HepG2 (cell line): ENCODE data around the gene VAMP8. TPM values are rescaled to one million over a fixed set of nuclear protein-coding genes. Genes with fewer than 3 reads are reported as not detected.

Experiments
- CHCHD3 ChIP-seq: sonication (generic); formaldehyde crosslinking; IDR thresholded peaks from 2 replicates; pipeline ENCODE4 v1.8.0; 2022; ENCODE audit warnings: mild to moderate bottlenecking, missing genetic modification reagents, moderate library complexity
- FOSL2 ChIP-seq: sonication (generic); formaldehyde crosslinking; IDR thresholded peaks from 2 replicates; pipeline ENCODE4 v1.4.0; 2020; ENCODE audit warnings: missing genetic modification reagents
- HMG20A ChIP-seq: IDR thresholded peaks from 2 replicates; pipeline ENCODE4 v1.6.1; 2016; ENCODE audit warnings: borderline replicate concordance
- NONO ChIP-seq, 2 experiments: fragments of 450-650 bp in 1 of 2; sonication (generic) in 1 of 2; formaldehyde crosslinking in 1 of 2; IDR thresholded peaks in 1 of 2; conservative IDR thresholded peaks in 1 of 2; 2 replicates each; pipeline versions ENCODE4 v1.6.1 to v1.8.0; 2017 to 2022; ENCODE audit warnings: mild to moderate bottlenecking in 1 of 2, missing genetic modification reagents in 1 of 2, moderate library complexity in 1 of 2
- TCF7 ChIP-seq: sonication (generic); IDR thresholded peaks from 2 replicates; pipeline ENCODE4 v1.6.1; 2016; ENCODE audit warnings: antibody characterized with exemption, low read depth
- ZBTB1 ChIP-seq: sonication (generic); formaldehyde crosslinking; IDR thresholded peaks from 2 replicates; pipeline ENCODE4 v1.4.0; 2020; ENCODE audit warnings: missing genetic modification reagents, borderline replicate concordance
- ZBTB3 ChIP-seq: sonication (generic); formaldehyde crosslinking; IDR thresholded peaks from 2 replicates; pipeline ENCODE4 v1.4.0; 2020; ENCODE audit warnings: low read depth, mild to moderate bottlenecking, moderate library complexity, missing genetic modification reagents, borderline replicate concordance
- ZFP1 ChIP-seq: IDR thresholded peaks from 2 replicates; pipeline ENCODE4 v1.6.1; 2016
- ZNF224 ChIP-seq: sonication (generic); formaldehyde crosslinking; IDR thresholded peaks from 2 replicates; pipeline ENCODE4 v1.5.0; 2020; ENCODE audit warnings: mild to moderate bottlenecking, missing genetic modification reagents
- ZNF24 ChIP-seq: fragments of 450-650 bp; IDR thresholded peaks from 2 replicates; pipeline ENCODE4 v1.6.1; 2017; ENCODE audit warnings: antibody characterized with exemption, mild to moderate bottlenecking
- ZNF263 ChIP-seq: sonication (generic); formaldehyde crosslinking; IDR thresholded peaks from 2 replicates; pipeline ENCODE4 v1.4.0; 2020; ENCODE audit warnings: missing genetic modification reagents
- ZNF350 ChIP-seq: sonication (generic); formaldehyde crosslinking; IDR thresholded peaks from 2 replicates; pipeline ENCODE4 v1.4.0; 2020; ENCODE audit warnings: mild to moderate bottlenecking, low read depth, missing genetic modification reagents, borderline replicate concordance
- ZNF501 ChIP-seq: sonication (generic); formaldehyde crosslinking; IDR thresholded peaks from 2 replicates; pipeline ENCODE4 v1.5.1; 2020; ENCODE audit warnings: mild to moderate bottlenecking, moderate library complexity, missing genetic modification reagents
- ZNF619 ChIP-seq: sonication (generic); formaldehyde crosslinking; IDR thresholded peaks from 2 replicates; pipeline ENCODE4 v1.4.0; 2020; ENCODE audit warnings: mild to moderate bottlenecking, missing genetic modification reagents
- ZNF672 ChIP-seq: sonication (generic); formaldehyde crosslinking; IDR thresholded peaks from 2 replicates; pipeline ENCODE4 v1.8.1; 2022; ENCODE audit warnings: missing genetic modification reagents
- polyA plus RNA-seq, 8 experiments: library from polyadenylated mRNA; depleted of rRNA in 3 of 8; stranded (reverse) in 7 of 8; unstranded in 1 of 8; fragments of >200 nt; fragmentation: Illumina TruSeq in 4 of 8; extraction: Trizol in 4 of 8; gene quantifications; 2 replicates each; pipeline versions ENCODE4 v1.2.1 to v1.2.3, GENCODE V29; 2011 to 2016; ENCODE audit warnings: low read depth in 4 of 8, missing spikeins in 1 of 8, mixed read lengths in 1 of 8; ENCODE audit not compliant: insufficient read depth in 1 of 8
- total RNA-seq, 5 experiments: library from RNA; depleted of rRNA; stranded (reverse); fragments of >200 nt; fragmentation: Illumina TruSeq; extraction: Trizol; gene quantifications; 2 replicates each; pipeline ENCODE4 v1.2.3, GENCODE V29; 2016; ENCODE audit warnings: low read depth in 1 of 5
- TF ChIP-seq, protein P1 (sequence below): sonication (generic); formaldehyde crosslinking; IDR thresholded peaks from 2 replicates; pipeline ENCODE4 v1.4.0; 2020; ENCODE audit warnings: missing genetic modification reagents, mild to moderate bottlenecking, borderline replicate concordance
- TF ChIP-seq, protein P2 (sequence below): sonication (generic); formaldehyde crosslinking; IDR thresholded peaks from 2 replicates; pipeline ENCODE4 v1.8.1; 2023; ENCODE audit warnings: missing genetic modification reagents, inconsistent platforms, borderline replicate concordance
- TF ChIP-seq, protein P3 (sequence below): sonication (generic); formaldehyde crosslinking; IDR thresholded peaks from 2 replicates; pipeline ENCODE4 v1.4.0; 2020; ENCODE audit warnings: missing genetic modification reagents
- TF ChIP-seq, protein P4 (sequence below): IDR thresholded peaks from 2 replicates; pipeline ENCODE4 v1.6.1; 2016
- TF ChIP-seq, protein P5 (sequence below), 2 experiments: sonication (generic) in 1 of 2; formaldehyde crosslinking in 1 of 2; IDR thresholded peaks; 2 replicates each; pipeline versions ENCODE4 v1.4.0 to v1.6.1; 2018 to 2020; ENCODE audit warnings: missing genetic modification reagents in 2 of 2, borderline replicate concordance in 1 of 2, low read depth in 1 of 2, mild to moderate bottlenecking in 1 of 2, missing biosample characterization in 1 of 2
- TF ChIP-seq, protein P6 (sequence below): sonication (generic); formaldehyde crosslinking; IDR thresholded peaks from 2 replicates; pipeline ENCODE4 v1.4.0; 2020; ENCODE audit warnings: missing genetic modification reagents

The VAMP8 gene
- total and polyA plus RNA-seq, 2 of the 13 experiments (the other 11 are each of a cell fraction or from before 2014, with no cell fraction given) = 83.3 to 157 TPM

DNA sequence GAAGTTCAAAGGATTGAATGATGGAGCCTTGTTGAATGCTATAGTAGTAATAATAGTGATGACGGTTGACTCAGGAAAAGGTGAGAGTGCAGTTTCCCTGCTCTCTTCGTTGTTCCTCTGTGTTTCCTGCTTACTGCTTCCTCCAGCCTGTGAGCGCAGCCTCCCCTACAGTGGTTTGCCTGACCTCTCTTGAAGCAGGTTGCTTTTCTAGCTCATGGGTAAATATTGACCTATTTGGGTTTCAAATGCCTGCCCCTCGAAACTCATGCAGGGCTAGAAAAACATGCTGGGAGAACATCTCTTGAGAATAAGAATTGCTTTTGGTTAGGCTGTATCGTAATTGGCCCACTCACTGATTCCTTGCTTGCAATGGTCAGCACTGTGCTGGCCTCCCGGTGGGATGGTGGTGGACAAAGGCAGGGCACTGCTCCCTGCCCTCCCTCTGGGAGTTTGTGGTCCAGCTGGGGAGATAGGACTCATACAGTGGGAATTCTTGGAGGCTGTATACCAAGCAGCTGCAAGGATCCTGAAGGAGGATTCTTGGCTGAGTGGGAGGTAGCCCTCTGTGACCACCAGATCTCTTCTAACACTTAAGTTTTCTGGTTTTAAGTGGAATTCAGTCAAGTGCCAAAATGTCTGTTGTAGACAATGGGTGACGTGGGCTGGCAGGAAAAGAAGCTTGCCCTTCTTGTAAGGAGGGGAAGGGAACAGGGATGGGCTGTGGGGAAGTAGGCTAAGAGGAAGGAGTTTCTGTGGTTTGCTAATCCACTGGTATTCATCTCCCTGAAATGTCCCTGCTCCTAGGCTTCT is 12.8 kb downstream of the VAMP8 start (continued):
- TF ChIP-seq CHCHD3 (CRISPR knock-in tag) (no peak), ZNF350 (peak; percentile 83), ZNF224 (CRISPR knock-in tag) (no peak), NONO (IDR thresholded peaks at IDR 0.05) (no peak), NONO (CRISPR knock-in tag; conservative IDR thresholded peaks at IDR 0.05) (no peak), ZNF619 (CRISPR knock-in tag) (0 out of 2 replicates have a peak, but pooled peaks have one; percentile 65), ZBTB1 (no peak), ZNF501 (peak; percentile 41), FOSL2 (CRISPR knock-in tag) (peak; percentile 53), ZFP1 (CRISPR knock-in tag) (no peak), ZBTB3 (CRISPR knock-in tag) (no peak), ZNF263 (no peak; the same call in 1 of the 2 replicates), HMG20A (CRISPR knock-in tag) (peak; percentile 66; the same call in 1 of the 2 replicates), TCF7 (peak; percentile 37; the same call in 1 of the 2 replicates), ZNF672 (CRISPR knock-in tag) (no peak), ZNF24 (no peak)
- TF ChIP-seq, protein P1, sequence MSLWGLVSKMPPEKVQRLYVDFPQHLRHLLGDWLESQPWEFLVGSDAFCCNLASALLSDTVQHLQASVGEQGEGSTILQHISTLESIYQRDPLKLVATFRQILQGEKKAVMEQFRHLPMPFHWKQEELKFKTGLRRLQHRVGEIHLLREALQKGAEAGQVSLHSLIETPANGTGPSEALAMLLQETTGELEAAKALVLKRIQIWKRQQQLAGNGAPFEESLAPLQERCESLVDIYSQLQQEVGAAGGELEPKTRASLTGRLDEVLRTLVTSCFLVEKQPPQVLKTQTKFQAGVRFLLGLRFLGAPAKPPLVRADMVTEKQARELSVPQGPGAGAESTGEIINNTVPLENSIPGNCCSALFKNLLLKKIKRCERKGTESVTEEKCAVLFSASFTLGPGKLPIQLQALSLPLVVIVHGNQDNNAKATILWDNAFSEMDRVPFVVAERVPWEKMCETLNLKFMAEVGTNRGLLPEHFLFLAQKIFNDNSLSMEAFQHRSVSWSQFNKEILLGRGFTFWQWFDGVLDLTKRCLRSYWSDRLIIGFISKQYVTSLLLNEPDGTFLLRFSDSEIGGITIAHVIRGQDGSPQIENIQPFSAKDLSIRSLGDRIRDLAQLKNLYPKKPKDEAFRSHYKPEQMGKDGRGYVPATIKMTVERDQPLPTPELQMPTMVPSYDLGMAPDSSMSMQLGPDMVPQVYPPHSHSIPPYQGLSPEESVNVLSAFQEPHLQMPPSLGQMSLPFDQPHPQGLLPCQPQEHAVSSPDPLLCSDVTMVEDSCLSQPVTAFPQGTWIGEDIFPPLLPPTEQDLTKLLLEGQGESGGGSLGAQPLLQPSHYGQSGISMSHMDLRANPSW (CRISPR knock-in tag) = peak; percentile 75; the same call in 1 of the 2 replicates
- TF ChIP-seq, protein P2, sequence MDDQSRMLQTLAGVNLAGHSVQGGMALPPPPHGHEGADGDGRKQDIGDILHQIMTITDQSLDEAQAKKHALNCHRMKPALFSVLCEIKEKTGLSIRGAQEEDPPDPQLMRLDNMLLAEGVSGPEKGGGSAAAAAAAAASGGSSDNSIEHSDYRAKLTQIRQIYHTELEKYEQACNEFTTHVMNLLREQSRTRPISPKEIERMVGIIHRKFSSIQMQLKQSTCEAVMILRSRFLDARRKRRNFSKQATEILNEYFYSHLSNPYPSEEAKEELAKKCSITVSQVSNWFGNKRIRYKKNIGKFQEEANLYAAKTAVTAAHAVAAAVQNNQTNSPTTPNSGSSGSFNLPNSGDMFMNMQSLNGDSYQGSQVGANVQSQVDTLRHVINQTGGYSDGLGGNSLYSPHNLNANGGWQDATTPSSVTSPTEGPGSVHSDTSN = no peak
- TF ChIP-seq, protein P3, sequence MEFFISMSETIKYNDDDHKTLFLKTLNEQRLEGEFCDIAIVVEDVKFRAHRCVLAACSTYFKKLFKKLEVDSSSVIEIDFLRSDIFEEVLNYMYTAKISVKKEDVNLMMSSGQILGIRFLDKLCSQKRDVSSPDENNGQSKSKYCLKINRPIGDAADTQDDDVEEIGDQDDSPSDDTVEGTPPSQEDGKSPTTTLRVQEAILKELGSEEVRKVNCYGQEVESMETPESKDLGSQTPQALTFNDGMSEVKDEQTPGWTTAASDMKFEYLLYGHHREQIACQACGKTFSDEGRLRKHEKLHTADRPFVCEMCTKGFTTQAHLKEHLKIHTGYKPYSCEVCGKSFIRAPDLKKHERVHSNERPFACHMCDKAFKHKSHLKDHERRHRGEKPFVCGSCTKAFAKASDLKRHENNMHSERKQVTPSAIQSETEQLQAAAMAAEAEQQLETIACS (CRISPR knock-in tag) = no peak
- TF ChIP-seq, protein P4, sequence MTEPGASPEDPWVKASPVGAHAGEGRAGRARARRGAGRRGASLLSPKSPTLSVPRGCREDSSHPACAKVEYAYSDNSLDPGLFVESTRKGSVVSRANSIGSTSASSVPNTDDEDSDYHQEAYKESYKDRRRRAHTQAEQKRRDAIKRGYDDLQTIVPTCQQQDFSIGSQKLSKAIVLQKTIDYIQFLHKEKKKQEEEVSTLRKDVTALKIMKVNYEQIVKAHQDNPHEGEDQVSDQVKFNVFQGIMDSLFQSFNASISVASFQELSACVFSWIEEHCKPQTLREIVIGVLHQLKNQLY (CRISPR knock-in tag) = peak; percentile 52; the same call in 1 of the 2 replicates
- TF ChIP-seq, protein P5, sequence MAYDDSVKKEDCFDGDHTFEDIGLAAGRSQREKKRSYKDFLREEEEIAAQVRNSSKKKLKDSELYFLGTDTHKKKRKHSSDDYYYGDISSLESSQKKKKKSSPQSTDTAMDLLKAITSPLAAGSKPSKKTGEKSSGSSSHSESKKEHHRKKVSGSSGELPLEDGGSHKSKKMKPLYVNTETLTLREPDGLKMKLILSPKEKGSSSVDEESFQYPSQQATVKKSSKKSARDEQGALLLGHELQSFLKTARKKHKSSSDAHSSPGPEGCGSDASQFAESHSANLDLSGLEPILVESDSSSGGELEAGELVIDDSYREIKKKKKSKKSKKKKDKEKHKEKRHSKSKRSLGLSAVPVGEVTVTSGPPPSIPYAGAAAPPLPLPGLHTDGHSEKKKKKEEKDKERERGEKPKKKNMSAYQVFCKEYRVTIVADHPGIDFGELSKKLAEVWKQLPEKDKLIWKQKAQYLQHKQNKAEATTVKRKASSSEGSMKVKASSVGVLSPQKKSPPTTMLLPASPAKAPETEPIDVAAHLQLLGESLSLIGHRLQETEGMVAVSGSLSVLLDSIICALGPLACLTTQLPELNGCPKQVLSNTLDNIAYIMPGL (CRISPR knock-in tag; IDR thresholded peaks at IDR 0.05; ENCODE audit: borderline replicate concordance in 1 of 2, low read depth in 1 of 2) = peak; percentile 37 to 45; a peak in 1 of 4 replicates
- TF ChIP-seq, protein P6, sequence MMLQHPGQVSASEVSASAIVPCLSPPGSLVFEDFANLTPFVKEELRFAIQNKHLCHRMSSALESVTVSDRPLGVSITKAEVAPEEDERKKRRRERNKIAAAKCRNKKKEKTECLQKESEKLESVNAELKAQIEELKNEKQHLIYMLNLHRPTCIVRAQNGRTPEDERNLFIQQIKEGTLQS (CRISPR knock-in tag) = no peak
